Measurements from ENCODE around the gene CHST11.
"Not testable (repeated sequence)": the region's sequence is repeated elsewhere in the genome, so short reads cannot be mapped to it uniquely, and the experiment has no call there.

CHST11 gene

GRCh38 chr12:104568935-104569334 is 112.2 kb downstream of the CHST11 start:
- TF ChIP-seq CTCF (IDR thresholded peaks at IDR 0.05; ENCODE audit: low read length, missing control alignments): no peak
- H3K4me3 ChIP-seq (replicated peaks; ENCODE audit: low read depth, low read length): no peak overlapping the region
- no peak for DNase-seq (ENCODE audit: low read depth)

GRCh38 chr12:104569346-104570173 is 112.8 kb downstream of the CHST11 start:
- no peak overlapping the region for H3K4me3 ChIP-seq (replicated peaks; ENCODE audit: low read depth, low read length)
- no peak for TF ChIP-seq CTCF (IDR thresholded peaks at IDR 0.05; ENCODE audit: low read length, missing control alignments)
- peak; percentile 40 for DNase-seq (ENCODE audit: low read depth)

GRCh38 chr12:104570174-104570907 is 113.6 kb downstream of the CHST11 start:
- no peak for DNase-seq (ENCODE audit: low read depth)
- no peak for TF ChIP-seq CTCF (IDR thresholded peaks at IDR 0.05; ENCODE audit: low read length, missing control alignments)
- H3K4me3 ChIP-seq (replicated peaks; ENCODE audit: low read depth, low read length): no peak overlapping the region

GRCh38 chr12:104571328-104571727 is 114.6 kb downstream of the CHST11 start:
- TF ChIP-seq CTCF (IDR thresholded peaks at IDR 0.05; ENCODE audit: low read length, missing control alignments): no peak
- no peak overlapping the region for H3K4me3 ChIP-seq (replicated peaks; ENCODE audit: low read depth, low read length)
- DNase-seq (ENCODE audit: low read depth): no peak

GRCh38 chr12:104574353-104574752 is 117.6 kb downstream of the CHST11 start:
- H3K4me3 ChIP-seq (replicated peaks; ENCODE audit: low read depth, low read length); DNase-seq (ENCODE audit: low read depth): not testable (repeated sequence)

- DNase-seq (ENCODE audit: low read depth); H3K4me3 ChIP-seq (replicated peaks; ENCODE audit: low read depth, low read length): not testable (repeated sequence)
These were observed 118.0 kb downstream of the CHST11 start for GRCh38 chr12:104574758-104575157.

GRCh38 chr12:104575442-104576186 is 118.9 kb downstream of the CHST11 start:
- H3K4me3 ChIP-seq (replicated peaks; ENCODE audit: low read depth, low read length): no peak overlapping the region
- no peak for TF ChIP-seq CTCF (IDR thresholded peaks at IDR 0.05; ENCODE audit: low read length, missing control alignments)
- no peak for DNase-seq (ENCODE audit: low read depth)

All from fibroblast of pulmonary artery (primary cell).